Ishikawa (cell line): ENCODE measurements around the gene KLHDC4.

Source experiments
- CEBPB ChIP-seq: IDR thresholded peaks from 2 replicates; pipeline ENCODE4 v1.6.1; 2012
- CREB1 ChIP-seq: IDR thresholded peaks from 2 replicates; pipeline ENCODE4 v1.6.1; 2012; ENCODE audit warnings: low read depth
- EGR1 ChIP-seq: IDR thresholded peaks from 2 replicates; pipeline ENCODE4 v1.6.1; 2012
- EP300 ChIP-seq: IDR thresholded peaks from 2 replicates; pipeline ENCODE4 v1.6.1; 2012; ENCODE audit warnings: borderline replicate concordance
- FOXM1 ChIP-seq: IDR thresholded peaks from 2 replicates; pipeline ENCODE4 v1.6.1; 2012; ENCODE audit warnings: low read depth, borderline replicate concordance
- MAX ChIP-seq: IDR thresholded peaks from 2 replicates; pipeline ENCODE4 v1.6.1; 2012
- NFIC ChIP-seq: IDR thresholded peaks from 2 replicates; pipeline ENCODE4 v1.6.1; 2012
- RAD21 ChIP-seq: IDR thresholded peaks from 2 replicates; pipeline ENCODE4 v1.6.1; 2012; ENCODE audit warnings: low read depth
- REST ChIP-seq: IDR thresholded peaks from 2 replicates; pipeline ENCODE4 v1.6.1; 2012; ENCODE audit warnings: low read depth, mild to moderate bottlenecking
- TAF1 ChIP-seq: IDR thresholded peaks from 2 replicates; pipeline ENCODE4 v1.6.1; 2012; ENCODE audit warnings: low read depth, mild to moderate bottlenecking
- TCF12 ChIP-seq: IDR thresholded peaks from 2 replicates; pipeline ENCODE4 v1.6.1; 2012; ENCODE audit warnings: low read depth
- USF1 ChIP-seq: IDR thresholded peaks from 2 replicates; pipeline ENCODE4 v1.6.1; 2012
- YY1 ChIP-seq: IDR thresholded peaks from 2 replicates; pipeline ENCODE4 v1.6.1; 2012; ENCODE audit warnings: low read depth
- ZBTB7A ChIP-seq: IDR thresholded peaks from 2 replicates; pipeline ENCODE4 v1.6.1; 2012; ENCODE audit warnings: low read depth

GRCh38 chr16:87707714-87708580 lies 57.8 kb downstream of the KLHDC4 start:
- TF ChIP-seq FOXM1 (no peak), RAD21 (no peak), USF1 (no peak), CREB1 (no peak), REST (no peak), CEBPB (no peak), EP300 (no peak), TAF1 (no peak), NFIC (no peak), MAX (no peak), EGR1 (no peak), YY1 (no peak), TCF12 (no peak), ZBTB7A (no peak)
